B cell (primary cell): Measurements from ENCODE around the gene HPD. TPM values are rescaled to one million over a fixed set of nuclear protein-coding genes. Genes with fewer than 3 reads are reported as not detected.

Experiments used
- ATAC-seq: fragments of 200-7000 bp; cut with Tn5 transposase; one replicate; pipeline ENCODE4 v1.10.0; 2021; ENCODE audit warnings: low read depth, mild to moderate bottlenecking, moderate number of reproducible peaks, moderate library complexity
- CTCF ChIA-PET: fragments of 350-600 bp; sonication (Branson Sonifier 250); formaldehyde crosslinking; loops from one replicate; lab custom pipeline; 2021; ENCODE audit warnings: antibody characterized with exemption, inconsistent platforms; lab: Charles Lee
- POLR2A ChIA-PET: fragments of 350-600 bp; sonication (Branson Sonifier 250); formaldehyde crosslinking; loops from one replicate; lab custom pipeline; 2021; ENCODE audit warnings: antibody characterized with exemption; lab: Charles Lee
- DNase-seq: peaks from one replicate; pipeline ENCODE4 v3.0.0; 2013
- H2AFZ ChIP-seq: 2 replicates; pipeline ENCODE4 v1.6.1; 2012; ENCODE audit warnings: mild to moderate bottlenecking, low read depth, low read length; ENCODE audit not compliant: insufficient read depth, poor library complexity, severe bottlenecking
- H3K27ac ChIP-seq, 2 donors: 1 replicate in 1 of 2; 2 replicates in 1 of 2; pipeline ENCODE4 v1.5.1; 2012 to 2013; ENCODE audit warnings: low read length in 2 of 2, mild to moderate bottlenecking in 2 of 2, moderate library complexity in 1 of 2
- H3K27me3 ChIP-seq, 4 experiments: fragments of 200-600 bp in 1 of 4; sonication (generic) in 1 of 4; replicated peaks in 1 of 4; 1 replicate in 2 of 4; 2 replicates in 2 of 4; pipeline versions ENCODE4 v1.6.1 to v1.7.0; 2013 to 2016; ENCODE audit warnings: low read length in 3 of 4, mild to moderate bottlenecking in 2 of 4, mixed read lengths in 1 of 4, moderate library complexity in 1 of 4; ENCODE audit not compliant: insufficient read depth in 4 of 4, control insufficient read depth in 3 of 4; ENCODE audit errors: control extremely low read depth in 1 of 4
- H3K36me3 ChIP-seq, 2 experiments: replicated peaks in 1 of 2; 1 replicate in 1 of 2; 2 replicates in 1 of 2; pipeline versions ENCODE4 v1.6.1 to v1.7.1; 2013; ENCODE audit warnings: low read length in 1 of 2; ENCODE audit not compliant: insufficient read depth in 2 of 2, control insufficient read depth in 1 of 2; ENCODE audit errors: control extremely low read depth in 1 of 2, extremely low read depth in 1 of 2
- H3K4me1 ChIP-seq, 2 donors: fragments of 200-600 bp in 1 of 2; sonication (generic) in 1 of 2; 1 replicate in 1 of 2; 2 replicates in 1 of 2; pipeline versions ENCODE4 v1.5.1 to v1.6.1; 2013 to 2017; ENCODE audit warnings: low read length in 2 of 2; ENCODE audit not compliant: control insufficient read depth in 2 of 2, insufficient read depth in 2 of 2
- H3K4me2 ChIP-seq: replicated peaks from 2 replicates; pipeline ENCODE3; 2012; ENCODE audit warnings: mild to moderate bottlenecking, low read depth, low read length; ENCODE audit not compliant: poor library complexity, severe bottlenecking
- H3K4me3 ChIP-seq, 5 experiments: fragments of 200-600 bp in 1 of 5; sonication (generic) in 1 of 5; 1 replicate in 3 of 5; 2 replicates in 2 of 5; pipeline versions ENCODE4 v1.5.1 to v1.7.0; 2011 to 2016; ENCODE audit warnings: low read length in 4 of 5, mild to moderate bottlenecking in 4 of 5, low read depth in 2 of 5, control low read depth in 1 of 5, moderate library complexity in 1 of 5; ENCODE audit not compliant: insufficient read depth in 1 of 5; ENCODE audit errors: control extremely low read depth in 1 of 5, extremely low read depth in 1 of 5
- H3K79me2 ChIP-seq: fragments of 200-600 bp; sonication (generic); one replicate; pipeline ENCODE4 v1.6.0; 2016; ENCODE audit warnings: low read length; ENCODE audit not compliant: control insufficient read depth, insufficient read depth
- H3K9ac ChIP-seq: fragments of 200-600 bp; sonication (generic); 2 replicates; pipeline ENCODE4 v1.6.1; 2017; ENCODE audit warnings: mild to moderate bottlenecking, low read length, moderate library complexity
- H3K9me3 ChIP-seq, 3 donors: one replicate each; pipeline versions ENCODE4 v1.6.1 to v1.7.1; 2013; ENCODE audit warnings: low read length in 2 of 3; ENCODE audit not compliant: control insufficient read depth in 2 of 3, insufficient read depth in 1 of 3; ENCODE audit errors: control extremely low read depth in 1 of 3
- H4K20me1 ChIP-seq: 2 replicates; pipeline ENCODE4 v1.6.0; 2012; ENCODE audit warnings: mild to moderate bottlenecking, low read length; ENCODE audit not compliant: insufficient read depth, control insufficient read depth, poor library complexity, severe bottlenecking
- H3K27ac Mint-ChIP-seq: one replicate; pipeline ENCODE4 v1.8.0; 2021; ENCODE audit warnings: mixed read lengths
- H3K27me3 Mint-ChIP-seq: one replicate; pipeline ENCODE4 v1.8.0; 2021; ENCODE audit warnings: mixed read lengths
- H3K4me1 Mint-ChIP-seq: one replicate; pipeline ENCODE4 v1.8.0; 2021; ENCODE audit warnings: mixed read lengths
- H3K4me3 Mint-ChIP-seq: one replicate; pipeline ENCODE4 v1.8.0; 2021; ENCODE audit warnings: mixed read lengths
- H3K9me3 Mint-ChIP-seq: one replicate; pipeline ENCODE4 v1.8.0; 2022; ENCODE audit warnings: mixed read lengths; ENCODE audit not compliant: insufficient read depth
- CTCF ChIP-seq: fragments of 200-600 bp; IDR thresholded peaks from one replicate; pipeline ENCODE4 v1.8.0; 2022; ENCODE audit warnings: antibody characterized with exemption, mild to moderate bottlenecking
- EZH2 ChIP-seq: IDR thresholded peaks from 2 replicates; pipeline ENCODE4 v1.6.1; 2012; ENCODE audit warnings: borderline replicate concordance, low read depth, mild to moderate bottlenecking, moderate library complexity, low read length; ENCODE audit not compliant: insufficient read depth, poor library complexity, severe bottlenecking
- WGBS: methylation state at CpG from one replicate; pipeline ENCODE4 v1.1.5; 2013; ENCODE audit warnings: missing lambda C conversion rate; ENCODE audit not compliant: insufficient coverage; 5-methylcytosine and 5-hydroxymethylcytosine counted together
- intact Hi-C: fragments of 100-400 bp; cut with micrococcal nuclease; formaldehyde crosslinking; loops from one replicate; pipeline ENCODE4 v1.10.0; 2022
- polyA plus RNA-seq: library from polyadenylated mRNA; depleted of rRNA; stranded (reverse); fragments of >200 nt; gene quantifications from 2 replicates; pipeline ENCODE4 v1.2.3, GENCODE V29; 2012
- total RNA-seq, 2 donors: library from RNA; stranded (reverse); fragments of 120-200 nt in 1 of 2; gene quantifications; 1 replicate in 1 of 2; 2 replicates in 1 of 2; pipeline versions ENCODE4 v1.2.3 to v1.2.4, GENCODE V29; 2013 to 2022

Gene HPD
- total and polyA plus RNA-seq, 2 donors (not counting 1 experiment from before 2014, with no cell fraction given), result not detected

DNA sequence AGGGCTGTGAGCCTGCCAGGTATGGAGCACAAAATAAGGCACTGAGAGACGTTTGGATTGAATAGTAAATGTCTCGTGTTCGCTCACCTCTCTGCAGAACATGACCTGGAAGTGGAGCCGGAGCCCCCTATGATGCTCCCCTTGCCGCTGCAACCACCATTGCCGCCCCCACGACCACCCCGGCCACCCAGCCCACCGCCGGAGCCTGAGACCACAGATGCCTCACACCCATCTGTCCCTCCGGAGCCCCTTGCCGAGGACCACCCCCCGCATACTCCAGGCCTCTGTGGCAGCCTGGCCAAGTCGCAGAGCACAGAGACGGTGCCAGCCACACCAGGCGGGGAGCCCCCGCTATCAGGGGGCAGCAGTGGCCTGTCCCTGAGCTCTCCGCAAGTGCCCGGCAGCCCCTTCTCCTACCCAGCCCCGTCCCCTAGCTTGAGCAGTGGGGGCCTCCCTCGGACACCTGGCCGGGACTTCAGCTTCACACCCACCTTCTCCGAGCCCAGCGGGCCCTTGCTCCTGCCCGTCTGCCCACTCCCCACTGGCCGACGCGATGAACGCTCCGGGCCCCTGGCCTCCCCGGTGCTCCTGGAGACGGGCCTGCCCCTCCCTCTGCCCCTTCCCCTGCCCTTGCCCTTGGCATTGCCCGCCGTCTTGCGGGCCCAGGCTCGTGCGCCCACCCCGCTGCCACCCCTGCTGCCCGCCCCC lies 36.1 kb downstream of the HPD start:
- intact Hi-C loops, result no loop called here
- H3K27ac Mint-ChIP-seq, result no peak overlapping the region
- TF ChIP-seq EZH2 (no peak), CTCF (no peak)
- peaks cover 66% of the 10 kb centered on the region for H4K20me1 ChIP-seq
- 93% methylated on average over 36 of the region's 39 CpGs for WGBS
- ATAC-seq (no peak), DNase-seq (no peak)
- no peak overlapping the region for H3K4me3 Mint-ChIP-seq
- H3K4me1 Mint-ChIP-seq, result no peaks in the 10 kb centered on the region
- H3K4me1 ChIP-seq, result no peaks in the 10 kb centered on the region
- no peak overlapping the region for H3K4me3 ChIP-seq
- H3K9me3 Mint-ChIP-seq, result no peaks in the 10 kb centered on the region
- no peaks in the 10 kb centered on the region for H3K27me3 Mint-ChIP-seq
- H3K27me3 ChIP-seq, result no peaks in the 10 kb centered on the region
- no peak overlapping the region for H3K27ac ChIP-seq
- H3K9me3 ChIP-seq, result no peaks in the 10 kb centered on the region
- H3K4me2 ChIP-seq, result no peak overlapping the region
- H3K36me3 ChIP-seq, result peaks cover 1 to 76% of the 10 kb centered on the region in 2 experiments
- H3K9ac ChIP-seq, result no peak overlapping the region
- H2AFZ ChIP-seq, result no peak overlapping the region
- ChIA-PET CTCF (interaction anchor here (3.1 kb wide), 1 partner anchor 28 kb away, joined by 12 read pairs; the partner anchor contains the start of gene RHOF), POLR2A (no interaction called here)
- peaks cover 43% of the 10 kb centered on the region for H3K79me2 ChIP-seq

- DNase-seq (no peak), ATAC-seq (no peak)
- H3K36me3 ChIP-seq, result peaks cover 3 to 79% of the 10 kb centered on the region in 2 experiments
- H3K4me2 ChIP-seq, result no peak overlapping the region
- TF ChIP-seq CTCF (no peak), EZH2 (no peak)
- H3K9me3 ChIP-seq, result no peaks in the 10 kb centered on the region
- H2AFZ ChIP-seq, result no peak overlapping the region
- H3K4me3 Mint-ChIP-seq, result no peak overlapping the region
- no peaks in the 10 kb centered on the region for H3K4me1 ChIP-seq
- peaks cover 48% of the 10 kb centered on the region for H3K79me2 ChIP-seq
- intact Hi-C loops, result no loop called here
- H3K9ac ChIP-seq, result no peak overlapping the region
- no peak overlapping the region for H3K27ac Mint-ChIP-seq
- H3K4me3 ChIP-seq, result no peak overlapping the region
- H4K20me1 ChIP-seq, result peaks cover 72% of the 10 kb centered on the region
- over 99% methylated on average over 6 of the region's 7 CpGs for WGBS
- no peaks in the 10 kb centered on the region for H3K27me3 ChIP-seq
- ChIA-PET CTCF (interaction anchor here (1.8 to 3.1 kb wide), 2 partner anchors 8 to 25 kb away, joined by 5 to 12 read pairs; partner anchors contain the start of gene RHOF), POLR2A (no interaction called here)
- H3K4me1 Mint-ChIP-seq, result no peaks in the 10 kb centered on the region
- no peaks in the 10 kb centered on the region for H3K27me3 Mint-ChIP-seq
- H3K9me3 Mint-ChIP-seq, result no peaks in the 10 kb centered on the region
- H3K27ac ChIP-seq, result no peak overlapping the region
These were observed 38.6 kb downstream of the HPD start for GRCh38 chr12:121820056-121820455.
